Transverse colon (tissue), 4 donors: ENCODE results near the gene ZNF419. TPM values are rescaled to one million over a fixed set of nuclear protein-coding genes. Genes with fewer than 3 reads are reported as not detected.

Source experiments
- DNase-seq: peaks from one replicate; pipeline ENCODE4 v3.0.0-alpha.2; 2019
- H3K27ac ChIP-seq, 4 donors: fragments of 200-600 bp; sonication (generic); 2 replicates each; pipeline ENCODE4 v1.5.1; 2016 to 2018; ENCODE audit warnings: inconsistent platforms in 4 of 4
- H3K27me3 ChIP-seq: fragments of 200-600 bp; sonication (generic); 2 replicates; pipeline ENCODE4 v1.5.1; 2017; ENCODE audit warnings: inconsistent platforms
- H3K36me3 ChIP-seq, 4 donors: fragments of 200-600 bp; sonication (generic); 2 replicates each; pipeline ENCODE4 v1.5.1; 2017 to 2019; ENCODE audit warnings: inconsistent platforms in 4 of 4
- H3K4me1 ChIP-seq, 4 donors: fragments of 200-600 bp; sonication (generic); 2 replicates each; pipeline ENCODE4 v1.5.1; 2017 to 2020; ENCODE audit warnings: inconsistent platforms in 4 of 4
- H3K4me3 ChIP-seq, 4 donors: fragments of 200-600 bp; sonication (generic); 1 replicate in 1 of 4; 2 replicates in 3 of 4; pipeline versions ENCODE4 v1.5.1 to v1.6.1; 2017 to 2019; ENCODE audit warnings: inconsistent platforms in 4 of 4
- H3K9me3 ChIP-seq, 2 donors: fragments of 200-600 bp; sonication (generic); 2 replicates each; pipeline ENCODE4 v1.5.1; 2017 to 2019; ENCODE audit warnings: inconsistent platforms in 2 of 2
- EP300 ChIP-seq: sonication (generic); formaldehyde crosslinking; IDR thresholded peaks from one replicate; pipeline ENCODE4 v1.6.1; 2017; ENCODE audit warnings: antibody characterized with exemption, low read depth
- POLR2A ChIP-seq: fragments of 450-650 bp; IDR thresholded peaks from one replicate; pipeline ENCODE4 v1.6.1; 2016; ENCODE audit warnings: antibody characterized with exemption, mild to moderate bottlenecking, moderate library complexity
- POLR2AphosphoS5 ChIP-seq, 3 donors: sonication (generic); formaldehyde crosslinking; IDR thresholded peaks; one replicate each; pipeline ENCODE4 v1.6.1; 2016; ENCODE audit warnings: antibody characterized with exemption in 3 of 3
- WGBS, 2 donors: methylation state at CpG; one replicate each; pipeline ENCODE4 v1.1.5; 2018; ENCODE audit warnings: low coverage in 1 of 2; 5-methylcytosine and 5-hydroxymethylcytosine counted together
- in situ Hi-C, 4 donors: fragments of 200-750 bp; cut with MboI; loops; one replicate each; pipeline versions ENCODE4 v1.15.0 to v1.15.1; 2017; ENCODE audit warnings: low sequenced_read_pairs in 3 of 4, low pct_ligation_motif_present in 1 of 4, low pct_unique_long_range_greater_than_20kb in 1 of 4
- intact Hi-C: fragments of 100-400 bp; cut with DNase I; formaldehyde crosslinking; loops from one replicate; pipeline ENCODE4 v1.15.1; 2023; ENCODE audit warnings: low total_unique reads
- small RNA-seq, 4 donors: library from RNA; depleted of rRNA; stranded (forward); fragments of <200 nt; gene quantifications; one replicate each; pipeline ENCODE3, GENCODE V24; 2016
- total RNA-seq, 4 donors: library from RNA; depleted of rRNA; stranded (reverse); fragments of >200 nt; gene quantifications; one replicate each; pipeline ENCODE4 v1.1.0, GENCODE V29; 2016
- TF ChIP-seq, protein P1 (sequence below), 5 experiments: fragments of 200-600 bp in 3 of 5; fragments of 450-650 bp in 2 of 5; sonication (generic) in 3 of 5; IDR thresholded peaks; 1 replicate in 2 of 5; 2 replicates in 3 of 5; pipeline ENCODE4 v1.5.1; 2016 to 2017; ENCODE audit warnings: antibody characterized with exemption in 5 of 5, inconsistent platforms in 3 of 5, mild to moderate bottlenecking in 2 of 5, moderate library complexity in 1 of 5

ZNF419 gene
- total RNA-seq, 4 donors from 2014 or later, result 1.6 to 6.8 (median 5.1) TPM

DNA sequence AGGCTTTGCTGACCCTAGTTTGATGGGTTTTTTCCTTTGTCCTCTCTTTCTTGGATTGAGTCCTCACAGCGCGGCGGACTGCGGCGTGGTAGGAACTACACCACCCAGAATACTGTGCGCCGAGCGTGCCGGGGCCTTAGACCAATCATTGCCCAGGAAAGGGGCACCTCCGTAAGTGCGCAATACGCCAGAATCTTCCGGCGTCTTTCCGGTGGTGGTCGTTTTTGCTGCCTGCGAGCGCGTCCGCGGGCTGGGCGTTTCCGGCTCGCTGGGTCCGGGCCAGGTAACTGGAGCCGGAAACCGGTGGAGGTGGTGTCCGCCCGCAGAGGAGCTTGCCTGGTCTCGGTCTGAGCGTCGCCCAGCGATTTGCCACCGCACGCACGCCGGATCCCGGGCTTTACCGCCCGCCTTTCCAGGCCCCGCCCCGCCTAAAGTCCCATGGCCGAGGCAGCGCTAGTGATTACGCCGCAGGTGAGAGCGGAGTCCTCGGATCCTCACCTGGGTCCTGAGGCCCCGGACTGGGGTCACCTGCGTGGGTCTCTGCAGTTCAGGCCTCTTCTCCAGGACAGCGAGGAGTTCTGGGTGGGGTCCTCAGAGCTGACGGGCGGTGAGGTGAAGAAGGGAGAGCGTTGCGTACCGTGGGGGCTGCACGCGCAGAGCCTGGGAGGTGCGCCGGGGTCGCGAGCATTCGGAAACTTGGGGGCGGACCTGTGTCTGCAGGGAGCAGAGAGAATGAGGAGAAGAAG lies 39.8 kb downstream of the ZNF419 start, which contains the start of gene ZNF549:
Gene ZNF549, plus strand, starts transcription at position 221 of the 746 bp plus-strand sequence. Its CDS starts 218 bp downstream, at position 439.
- TF ChIP-seq POLR2A, result no peak
- no peak for TF ChIP-seq EP300
- peak; percentile 28 to 68 (median 64) for TF ChIP-seq POLR2AphosphoS5 (IDR thresholded peaks at IDR 0.05)
- TF ChIP-seq, protein P1, sequence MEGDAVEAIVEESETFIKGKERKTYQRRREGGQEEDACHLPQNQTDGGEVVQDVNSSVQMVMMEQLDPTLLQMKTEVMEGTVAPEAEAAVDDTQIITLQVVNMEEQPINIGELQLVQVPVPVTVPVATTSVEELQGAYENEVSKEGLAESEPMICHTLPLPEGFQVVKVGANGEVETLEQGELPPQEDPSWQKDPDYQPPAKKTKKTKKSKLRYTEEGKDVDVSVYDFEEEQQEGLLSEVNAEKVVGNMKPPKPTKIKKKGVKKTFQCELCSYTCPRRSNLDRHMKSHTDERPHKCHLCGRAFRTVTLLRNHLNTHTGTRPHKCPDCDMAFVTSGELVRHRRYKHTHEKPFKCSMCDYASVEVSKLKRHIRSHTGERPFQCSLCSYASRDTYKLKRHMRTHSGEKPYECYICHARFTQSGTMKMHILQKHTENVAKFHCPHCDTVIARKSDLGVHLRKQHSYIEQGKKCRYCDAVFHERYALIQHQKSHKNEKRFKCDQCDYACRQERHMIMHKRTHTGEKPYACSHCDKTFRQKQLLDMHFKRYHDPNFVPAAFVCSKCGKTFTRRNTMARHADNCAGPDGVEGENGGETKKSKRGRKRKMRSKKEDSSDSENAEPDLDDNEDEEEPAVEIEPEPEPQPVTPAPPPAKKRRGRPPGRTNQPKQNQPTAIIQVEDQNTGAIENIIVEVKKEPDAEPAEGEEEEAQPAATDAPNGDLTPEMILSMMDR (IDR thresholded peaks at IDR 0.05), result peak in 2 of 5 experiments; percentile 35 to 39
- Histone ChIP-seq H3K4me1 (peaks cover 0 to 13% (median 5%) of the 10 kb centered on the region in 4 donors), H3K36me3 (peaks cover 0 to 15% (median 6%) of the 10 kb centered on the region in 4 donors), H3K27me3 (no peaks in the 10 kb centered on the region), H3K4me3 (peak within 1 kb of the TSS; percentile 55 to 74 (median 71)), H3K9me3 (peaks cover 8 to 26% of the 10 kb centered on the region in 2 donors), H3K27ac (peak within 1 kb of the TSS; percentile 74 to 86 (median 83))
- in situ Hi-C loops (no loop called here), intact Hi-C loops (no loop called here)
- DNase-seq, result peak; percentile 89
- 4 to 5% methylated on average over 4 to 27 of the region's 64 CpGs for WGBS, 2 donors

DNA sequence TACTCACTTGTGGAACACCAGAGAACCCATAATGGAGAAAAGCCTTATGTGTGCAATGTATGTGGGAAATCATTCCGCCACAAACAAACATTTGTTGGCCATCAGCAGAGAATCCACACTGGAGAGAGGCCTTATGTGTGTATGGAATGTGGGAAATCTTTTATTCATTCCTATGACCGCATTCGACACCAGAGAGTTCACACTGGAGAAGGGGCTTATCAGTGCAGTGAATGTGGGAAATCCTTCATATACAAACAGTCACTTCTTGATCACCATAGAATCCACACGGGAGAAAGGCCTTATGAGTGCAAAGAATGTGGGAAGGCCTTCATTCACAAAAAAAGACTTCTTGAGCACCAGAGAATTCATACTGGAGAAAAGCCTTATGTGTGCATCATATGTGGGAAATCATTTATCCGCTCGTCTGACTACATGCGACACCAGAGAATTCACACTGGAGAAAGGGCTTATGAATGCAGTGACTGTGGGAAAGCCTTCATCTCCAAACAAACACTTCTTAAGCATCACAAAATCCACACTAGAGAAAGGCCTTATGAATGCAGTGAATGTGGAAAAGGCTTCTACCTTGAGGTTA lies 50.5 kb downstream of the ZNF419 start:
- Histone ChIP-seq H3K9me3 (peaks cover 91 to 99% of the 10 kb centered on the region in 2 donors), H3K27me3 (no peaks in the 10 kb centered on the region), H3K36me3 (peaks cover 4 to 87% (median 35%) of the 10 kb centered on the region in 4 donors), H3K27ac (no peak overlapping the region), H3K4me1 (no peaks in the 10 kb centered on the region), H3K4me3 (no peak overlapping the region)
- intact Hi-C loops, result no loop called here
- 97 to 98% methylated on average over 5 to 7 of the region's 7 CpGs for WGBS, 2 donors
- in situ Hi-C loops, result no loop called here
- TF ChIP-seq POLR2A (no peak), EP300 (no peak), POLR2AphosphoS5 (IDR thresholded peaks at IDR 0.05) (no peak)
- TF ChIP-seq, protein P1 (IDR thresholded peaks at IDR 0.05), result no peak
- DNase-seq, result no peak

Small RNA genes lying within 50 kb of the gene (small RNA-seq; reads per million reads assigned to genes)
- 0 reads per million in 4 donors for gene VN1R107P

Other genes starting within 250 kb of the ZNF419 start
- gene ZNF805, start 247.1 kb upstream of the ZNF419 start, total RNA-seq, result 10 to 100 TPM; 11.1 to 21.3 (median 14.5) TPM
- 100 to 1,000 TPM in 1 of 4 donors, 10 to 100 TPM in 3; 44.4 to 191 (median 74.6) TPM for gene ZNF460, start 207.3 kb upstream of the ZNF419 start, total RNA-seq
- gene ZNF543, start 167.3 kb upstream of the ZNF419 start, total RNA-seq, result 1 to 10 TPM; 1.4 to 9.7 (median 4.3) TPM
- gene ZNF304, start 136.5 kb upstream of the ZNF419 start, total RNA-seq, result 1 to 10 TPM in 3 of 4 donors, under 1 TPM in 1; 0.40 to 4.2 (median 3.5) TPM
- 10 to 100 TPM in 1 of 4 donors, 1 to 10 TPM in 1, not detected in 2; 8.3 to 12.5 TPM for gene TRAPPC2B, start 124.2 kb upstream of the ZNF419 start, total RNA-seq
- 1 to 10 TPM in 2 of 4 donors, under 1 TPM in 1, not detected in 1; 0.60 to 1.3 (median 1.2) TPM for gene ZNF547, start 124.2 kb upstream of the ZNF419 start, total RNA-seq
- gene ZNF548, start 97.9 kb upstream of the ZNF419 start, total RNA-seq, result 10 to 100 TPM in 2 of 4 donors, 1 to 10 TPM in 2; 4.2 to 13.1 (median 8.2) TPM
- 10 to 100 TPM; 10.6 to 53.1 (median 13.2) TPM for gene ZNF17, start 76.6 kb upstream of the ZNF419 start, total RNA-seq
- gene ZNF749, start 52.4 kb upstream of the ZNF419 start, total RNA-seq, result 10 to 100 TPM in 2 of 4 donors, 1 to 10 TPM in 1, under 1 TPM in 1; 0.75 to 19.1 (median 7.1) TPM
- 10 to 100 TPM in 1 of 4 donors, under 1 TPM in 1, not detected in 2; 0.14 to 13.8 TPM for gene VN1R1, start 30.6 kb upstream of the ZNF419 start, total RNA-seq
- 10 to 100 TPM in 1 of 4 donors, 1 to 10 TPM in 2, under 1 TPM in 1; 0.75 to 25.9 (median 6.0) TPM for gene ZNF772, start 10.2 kb upstream of the ZNF419 start, total RNA-seq
- gene ZNF773, start 12.2 kb downstream of the ZNF419 start, total RNA-seq, result 10 to 100 TPM in 1 of 4 donors, 1 to 10 TPM in 3; 4.5 to 11.0 (median 5.9) TPM
- 1 to 10 TPM; 1.9 to 5.2 (median 4.8) TPM for gene ZNF549, start 39.6 kb downstream of the ZNF419 start, total RNA-seq
- 10 to 100 TPM in 1 of 4 donors, 1 to 10 TPM in 3; 3.4 to 41.1 (median 5.5) TPM for gene ZNF550, start 72.1 kb downstream of the ZNF419 start, total RNA-seq
- 10 to 100 TPM in 1 of 4 donors, 1 to 10 TPM in 3; 2.2 to 17.6 (median 3.0) TPM for gene ZNF416, start 91.2 kb downstream of the ZNF419 start, total RNA-seq
- gene ZIK1, start 96.4 kb downstream of the ZNF419 start, total RNA-seq, result 1 to 10 TPM in 3 of 4 donors, under 1 TPM in 1; 0.40 to 3.3 (median 1.2) TPM
- gene ZNF530, start 112.1 kb downstream of the ZNF419 start, total RNA-seq, result 1 to 10 TPM in 2 of 4 donors, not detected in 2; 2.4 to 4.4 TPM
- gene ZNF134, start 126.5 kb downstream of the ZNF419 start, total RNA-seq, result 10 to 100 TPM in 3 of 4 donors, 1 to 10 TPM in 1; 1.6 to 16.8 (median 13.8) TPM
- 10 to 100 TPM in 3 of 4 donors, 1 to 10 TPM in 1; 5.6 to 60.1 (median 15.3) TPM for gene ZNF211, start 145.4 kb downstream of the ZNF419 start, total RNA-seq
- gene ZSCAN4, start 181.2 kb downstream of the ZNF419 start, total RNA-seq, result not detected
- 10 to 100 TPM in 1 of 4 donors, 1 to 10 TPM in 3; 3.0 to 10.8 (median 7.4) TPM for gene ZNF551, start 194.2 kb downstream of the ZNF419 start, total RNA-seq
- gene ZNF154, start 221.5 kb downstream of the ZNF419 start, total RNA-seq, result 1 to 10 TPM; 1.1 to 2.2 (median 1.8) TPM
- 1 to 10 TPM in 3 of 4 donors, under 1 TPM in 1; 0.60 to 7.5 (median 4.7) TPM for gene ZNF671, start 239.9 kb downstream of the ZNF419 start, total RNA-seq